Measurements from ENCODE around the gene GFRA4. TPM values are rescaled to one million over a fixed set of nuclear protein-coding genes. Genes with fewer than 3 reads are reported as not detected.

Gene GFRA4
- total RNA-seq, 1 experiment from 2014 or later, result not detected

GRCh38 chr20:3706774-3707507 is 43.7 kb upstream of the GFRA4 start:
- H3K36me3 ChIP-seq (ENCODE audit: low read depth), result no peaks in the 10 kb centered on the region
- no peaks in the 10 kb centered on the region for H3F3A ChIP-seq (ENCODE audit: insufficient read depth, low read depth)
- peak; percentile 44 to 61 for DNase-seq
- no peaks in the 10 kb centered on the region for H3K79me2 ChIP-seq (ENCODE audit: low read depth)
- no TSS peak for BruUV-seq (replicated peaks)
- H3K4me2 ChIP-seq, result no peak overlapping the region
- H2AFZ ChIP-seq, result no peak overlapping the region
- intact Hi-C loops (cut with micrococcal nuclease; ENCODE audit: unreplicated experiment), result no loop called here
- no peaks in the 10 kb centered on the region for H3K9me3 ChIP-seq (ENCODE audit: insufficient read depth, low read depth)
- H3K4me3 ChIP-seq, result no peak overlapping the region
- H3K27me3 ChIP-seq (ENCODE audit: insufficient read depth, low read depth), result no peaks in the 10 kb centered on the region
- no peaks in the 10 kb centered on the region for H3K4me1 ChIP-seq (replicated peaks; ENCODE audit: insufficient read depth)
- no peak overlapping the region for H3K27ac ChIP-seq
- POLR2A ChIA-PET (ENCODE audit: unreplicated experiment), result interaction anchor here (0.5 to 0.7 kb wide), 2 partner anchors 61 to 72 kb away, joined by 3 read pairs; partner anchors contain the start of gene ADISSP
- CTCF ChIA-PET, result no interaction called here
- H4K20me1 ChIP-seq (ENCODE audit: insufficient read depth), result no peaks in the 10 kb centered on the region
- TF ChIP-seq CTCF (conservative IDR thresholded peaks at IDR 0.05), result no peak
- TF ChIP-seq EZH2 (IDR thresholded peaks at IDR 0.05; ENCODE audit: low read depth), result no peak
- H3K9me2 ChIP-seq (ENCODE audit: insufficient read depth), result no peaks in the 10 kb centered on the region

DNA sequence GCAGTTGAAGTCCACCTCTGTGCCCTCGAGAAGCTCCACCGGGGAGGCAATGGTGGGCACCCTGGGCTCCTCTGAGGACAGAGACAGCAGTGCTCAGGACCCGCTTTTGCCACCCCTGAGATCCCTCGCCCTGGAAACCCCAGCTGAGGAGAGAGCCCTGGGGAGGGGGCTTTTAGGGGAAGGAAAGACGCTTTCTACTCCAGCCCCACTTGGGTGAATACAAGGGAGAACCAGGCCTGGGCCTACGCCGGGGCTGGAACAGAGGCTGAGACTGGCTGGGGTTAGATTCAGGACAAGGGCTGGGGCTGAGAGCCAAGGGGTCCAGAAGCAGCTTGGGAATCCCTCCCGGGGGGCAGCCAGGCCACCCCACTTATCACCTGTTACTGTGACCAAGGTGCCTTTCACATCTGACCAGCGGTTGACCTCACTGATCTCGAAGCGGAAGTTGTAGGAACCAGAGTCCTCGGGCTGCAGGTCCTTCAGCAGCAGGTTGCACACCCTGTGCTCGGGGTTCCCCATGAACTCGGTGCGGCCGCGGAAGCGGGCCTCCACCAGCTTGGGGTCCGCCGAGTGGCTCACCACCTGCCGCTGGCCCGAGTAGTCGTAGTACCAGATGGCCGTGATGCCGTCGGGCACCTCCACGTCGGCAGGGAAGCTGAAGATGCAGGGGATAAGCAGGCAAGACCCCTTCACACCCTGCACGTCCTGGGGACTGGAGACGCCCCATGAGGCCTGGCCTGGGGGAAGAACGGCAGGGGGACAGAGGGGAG is 43.0 kb upstream of the GFRA4 start:
- no peaks in the 10 kb centered on the region for H3K9me2 ChIP-seq (ENCODE audit: insufficient read depth)
- POLR2A ChIA-PET (ENCODE audit: unreplicated experiment), result no interaction called here
- no peaks in the 10 kb centered on the region for H3K9me3 ChIP-seq (ENCODE audit: insufficient read depth, low read depth)
- no peaks in the 10 kb centered on the region for H3F3A ChIP-seq (ENCODE audit: insufficient read depth, low read depth)
- H3K27ac ChIP-seq, result no peak overlapping the region
- BruUV-seq (replicated peaks), result no TSS peak
- TF ChIP-seq CTCF (conservative IDR thresholded peaks at IDR 0.05), result no peak
- DNase-seq, result no peak
- no peak overlapping the region for H2AFZ ChIP-seq
- H3K27me3 ChIP-seq (ENCODE audit: insufficient read depth, low read depth), result no peaks in the 10 kb centered on the region
- intact Hi-C loops (cut with micrococcal nuclease; ENCODE audit: unreplicated experiment), result no loop called here
- H4K20me1 ChIP-seq (ENCODE audit: insufficient read depth), result no peaks in the 10 kb centered on the region
- no peak overlapping the region for H3K4me3 ChIP-seq
- no peaks in the 10 kb centered on the region for H3K36me3 ChIP-seq (ENCODE audit: low read depth)
- H3K79me2 ChIP-seq (ENCODE audit: low read depth), result no peaks in the 10 kb centered on the region
- no peaks in the 10 kb centered on the region for H3K4me1 ChIP-seq (replicated peaks; ENCODE audit: insufficient read depth)
- CTCF ChIA-PET, result no interaction called here
- no peak overlapping the region for H3K4me2 ChIP-seq

DNA sequence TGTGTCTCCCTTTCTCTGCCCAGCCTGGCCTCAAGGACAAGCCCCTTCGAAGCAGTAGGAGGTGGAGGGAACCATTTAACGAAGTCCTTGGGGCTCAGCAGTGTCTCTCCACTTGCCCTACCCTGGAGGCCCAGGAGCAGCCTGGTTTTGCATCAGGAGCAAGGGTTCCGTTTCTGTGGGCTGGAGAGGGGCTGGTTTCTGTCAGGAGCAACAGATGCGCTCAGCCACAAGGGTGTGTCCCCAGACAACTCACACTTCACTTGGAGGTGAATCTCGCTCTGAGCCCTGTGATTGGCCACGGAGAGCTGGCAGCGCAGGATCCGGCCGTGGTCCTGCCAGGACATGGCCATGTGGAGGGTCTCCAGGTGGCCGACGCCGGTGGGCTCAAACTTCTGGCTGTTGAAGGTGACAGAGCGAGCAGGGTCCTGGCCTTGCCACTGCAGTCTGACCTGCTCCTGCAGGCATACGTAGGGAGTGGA is 42.3 kb upstream of the GFRA4 start:
- TF ChIP-seq EZH2 (IDR thresholded peaks at IDR 0.05; ENCODE audit: low read depth), result no peak
- no peak for TF ChIP-seq CTCF (conservative IDR thresholded peaks at IDR 0.05)
- H4K20me1 ChIP-seq (ENCODE audit: insufficient read depth), result no peaks in the 10 kb centered on the region
- no peaks in the 10 kb centered on the region for H3K9me2 ChIP-seq (ENCODE audit: insufficient read depth)
- H2AFZ ChIP-seq, result no peak overlapping the region
- H3K4me2 ChIP-seq, result no peak overlapping the region
- H3K79me2 ChIP-seq (ENCODE audit: low read depth), result no peaks in the 10 kb centered on the region
- CTCF ChIA-PET, result no interaction called here
- intact Hi-C loops (cut with micrococcal nuclease; ENCODE audit: unreplicated experiment), result no loop called here
- no peaks in the 10 kb centered on the region for H3K27me3 ChIP-seq (ENCODE audit: insufficient read depth, low read depth)
- H3K4me1 ChIP-seq (replicated peaks; ENCODE audit: insufficient read depth), result no peaks in the 10 kb centered on the region
- no peak overlapping the region for H3K27ac ChIP-seq
- POLR2A ChIA-PET (ENCODE audit: unreplicated experiment), result no interaction called here
- H3F3A ChIP-seq (ENCODE audit: insufficient read depth, low read depth), result no peaks in the 10 kb centered on the region
- no TSS peak for BruUV-seq (replicated peaks)
- H3K4me3 ChIP-seq, result no peak overlapping the region
- H3K9me3 ChIP-seq (ENCODE audit: insufficient read depth, low read depth), result no peaks in the 10 kb centered on the region
- H3K36me3 ChIP-seq (ENCODE audit: low read depth), result no peaks in the 10 kb centered on the region
- DNase-seq, result no peak

All from PC-9 (cell line).